HG03108 (cell line): ENCODE measurements around the gene CD28.
A peak's percentile ranks its signal among the peaks of the same experiment; 100 is the strongest.
"Not testable (repeated sequence)": the region's sequence is repeated elsewhere in the genome, so short reads cannot be mapped to it uniquely, and the experiment has no call there.

Experiments
- ATAC-seq: cut with Tn5 transposase; IDR thresholded peaks from one replicate; pipeline ENCODE4 v1.9.1; 2021; ENCODE audit warnings: moderate library complexity; ENCODE audit not compliant: unreplicated experiment

Gene CD28

GRCh38 chr2:203685789-203686420 lies 20.5 kb upstream of the CD28 start:
- no peak for ATAC-seq

GRCh38 chr2:203687165-203687564 lies 19.3 kb upstream of the CD28 start:
- no peak for ATAC-seq

- peak; percentile 74 for ATAC-seq
Measured at GRCh38 chr2:203688798-203689197, 17.6 kb upstream of the CD28 start.

- peak; percentile 56 for ATAC-seq
Measured at GRCh38 chr2:203689426-203690116, 16.9 kb upstream of the CD28 start.

GRCh38 chr2:203690117-203690431 lies 16.4 kb upstream of the CD28 start:
- ATAC-seq: peak; percentile 12

- ATAC-seq: no peak
Measured at GRCh38 chr2:203690441-203691047, 15.9 kb upstream of the CD28 start.

GRCh38 chr2:203691149-203691548 lies 15.3 kb upstream of the CD28 start:
- ATAC-seq: no peak

- ATAC-seq: no peak
Measured at GRCh38 chr2:203692031-203692710, 14.3 kb upstream of the CD28 start.

- no peak for ATAC-seq
Measured at GRCh38 chr2:203693242-203693879, 13.1 kb upstream of the CD28 start.

- ATAC-seq: no peak
Measured at GRCh38 chr2:203694191-203694590, 12.2 kb upstream of the CD28 start.

GRCh38 chr2:203697190-203697589 lies 9.2 kb upstream of the CD28 start:
- ATAC-seq: no peak

GRCh38 chr2:203697763-203698162 lies 8.7 kb upstream of the CD28 start:
- not testable (repeated sequence) for ATAC-seq

GRCh38 chr2:203698410-203698809 lies 8.0 kb upstream of the CD28 start:
- ATAC-seq: not testable (repeated sequence)

GRCh38 chr2:203704430-203704829 lies 2.0 kb upstream of the CD28 start:
- ATAC-seq: no peak

- no peak for ATAC-seq
Measured at GRCh38 chr2:203705178-203705577, 1.3 kb upstream of the CD28 start.

- ATAC-seq: no peak
Measured at GRCh38 chr2:203707530-203707929, 1.1 kb downstream of the CD28 start.

- ATAC-seq: no peak
Measured at GRCh38 chr2:203708846-203709396, 2.5 kb downstream of the CD28 start.

GRCh38 chr2:203709416-203710040 lies 3.1 kb downstream of the CD28 start:
- ATAC-seq: no peak

GRCh38 chr2:203710226-203710625 lies 3.8 kb downstream of the CD28 start:
- ATAC-seq: no peak

GRCh38 chr2:203710952-203711351 lies 4.5 kb downstream of the CD28 start:
- no peak for ATAC-seq

- ATAC-seq: no peak
Measured at GRCh38 chr2:203711399-203711798, 5.0 kb downstream of the CD28 start.
